SK-N-SH treated with all-trans-retinoic acid at 6 μM for 48 hours (cell line): Measurements from ENCODE around the gene EBF4.

Experiments
- ATAC-seq: fragments of 200-7000 bp; cut with Tn5 transposase; 3 replicates; pipeline ENCODE4 v1.9.1; 2020; ENCODE audit warnings: mild to moderate bottlenecking, moderate library complexity
- ARNTL ChIP-seq: fragments of 450-650 bp; formaldehyde crosslinking; IDR thresholded peaks from 2 replicates; pipeline ENCODE4 v1.5.0; 2020; ENCODE audit warnings: low read depth, mild to moderate bottlenecking, moderate library complexity, borderline replicate concordance
- BACH2 ChIP-seq: fragments of 250-450 bp; sonication (Bioruptor Pico); IDR thresholded peaks from 2 replicates; pipeline ENCODE4 v1.9.0; 2021; ENCODE audit warnings: mild to moderate bottlenecking, borderline replicate concordance
- CSDC2 ChIP-seq: fragments of 250-450 bp; sonication (Bioruptor Pico); IDR thresholded peaks from 2 replicates; pipeline ENCODE4 v1.5.0; 2020; ENCODE audit warnings: mild to moderate bottlenecking, moderate library complexity
- ESRRG ChIP-seq: fragments of 250-450 bp; sonication (Bioruptor Pico); IDR thresholded peaks from 2 replicates; pipeline ENCODE4 v1.6.1; 2021; ENCODE audit warnings: mild to moderate bottlenecking
- ISL1 ChIP-seq: fragments of 250-450 bp; sonication (Bioruptor Pico); IDR thresholded peaks from 2 replicates; pipeline ENCODE4 v2.1.2; 2022; ENCODE audit warnings: mild to moderate bottlenecking, moderate library complexity
- OSR1 ChIP-seq: fragments of 250-450 bp; sonication (Bioruptor Pico); IDR thresholded peaks from 2 replicates; pipeline ENCODE4 v1.8.0; 2022; ENCODE audit warnings: moderate library complexity, mild to moderate bottlenecking, inconsistent platforms
- PPARA ChIP-seq: fragments of 250-450 bp; sonication (Bioruptor Pico); IDR thresholded peaks from 2 replicates; pipeline ENCODE4 v1.5.0; 2020; ENCODE audit warnings: mild to moderate bottlenecking, borderline replicate concordance
- RARB ChIP-seq: fragments of 250-450 bp; sonication (Bioruptor Pico); IDR thresholded peaks from 2 replicates; pipeline ENCODE4 v1.8.0; 2021; ENCODE audit warnings: mild to moderate bottlenecking, moderate library complexity
- SNAI2 ChIP-seq: fragments of 250-450 bp; sonication (Bioruptor Pico); IDR thresholded peaks from 2 replicates; pipeline ENCODE4 v1.5.0; 2020; ENCODE audit warnings: mild to moderate bottlenecking, moderate library complexity
- TCF4 ChIP-seq: fragments of 250-450 bp; sonication (Bioruptor Pico); IDR thresholded peaks from 2 replicates; pipeline ENCODE4 v1.8.0; 2021; ENCODE audit warnings: mild to moderate bottlenecking, moderate library complexity, borderline replicate concordance
- TOX ChIP-seq: fragments of 250-450 bp; sonication (Bioruptor Pico); IDR thresholded peaks from 2 replicates; pipeline ENCODE4 v1.8.0; 2021; ENCODE audit warnings: mild to moderate bottlenecking, moderate library complexity, borderline replicate concordance
- ZC3H10 ChIP-seq: fragments of 250-450 bp; sonication (Bioruptor Pico); IDR thresholded peaks from 2 replicates; pipeline ENCODE4 v1.5.1; 2021; ENCODE audit warnings: mild to moderate bottlenecking, moderate library complexity
- ZFP3 ChIP-seq: fragments of 250-450 bp; sonication (Bioruptor Pico); IDR thresholded peaks from 2 replicates; pipeline ENCODE4 v1.5.0; 2020; ENCODE audit warnings: mild to moderate bottlenecking, moderate library complexity
- ZFP30 ChIP-seq: fragments of 450-650 bp; formaldehyde crosslinking; IDR thresholded peaks from 2 replicates; pipeline ENCODE4 v1.5.0; 2022; ENCODE audit warnings: mild to moderate bottlenecking, moderate library complexity
- ZNF565 ChIP-seq: fragments of 450-650 bp; formaldehyde crosslinking; conservative IDR thresholded peaks from 2 replicates; pipeline ENCODE4 v1.5.0; 2020; ENCODE audit warnings: low read depth, mild to moderate bottlenecking, moderate library complexity
- ZNF70 ChIP-seq: fragments of 450-650 bp; formaldehyde crosslinking; IDR thresholded peaks from 2 replicates; pipeline ENCODE4 v1.5.0; 2020; ENCODE audit warnings: mild to moderate bottlenecking, moderate library complexity
- ZNF8 ChIP-seq: fragments of 450-650 bp; formaldehyde crosslinking; IDR thresholded peaks from 2 replicates; pipeline ENCODE4 v1.5.0; 2020; ENCODE audit warnings: mild to moderate bottlenecking, moderate library complexity
- TF ChIP-seq, protein P1 (sequence below): fragments of 250-450 bp; sonication (Bioruptor Pico); IDR thresholded peaks from 2 replicates; pipeline ENCODE4 v1.5.1; 2021; ENCODE audit warnings: mild to moderate bottlenecking, moderate library complexity
- TF ChIP-seq, protein P2 (sequence below): fragments of 250-450 bp; sonication (Bioruptor Pico); IDR thresholded peaks from 2 replicates; pipeline ENCODE4 v1.5.1; 2020; ENCODE audit warnings: low read depth, mild to moderate bottlenecking, moderate library complexity
- TF ChIP-seq, protein P3 (sequence below): fragments of 250-450 bp; sonication (Bioruptor Pico); IDR thresholded peaks from 2 replicates; pipeline ENCODE4 v1.8.0; 2020; ENCODE audit warnings: mild to moderate bottlenecking, moderate library complexity, borderline replicate concordance
- TF ChIP-seq, protein P4 (sequence below): fragments of 250-450 bp; sonication (Bioruptor Pico); IDR thresholded peaks from 2 replicates; pipeline ENCODE4 v1.8.0; 2021; ENCODE audit warnings: low read depth, mild to moderate bottlenecking, moderate library complexity, borderline replicate concordance

The EBF4 gene

DNA sequence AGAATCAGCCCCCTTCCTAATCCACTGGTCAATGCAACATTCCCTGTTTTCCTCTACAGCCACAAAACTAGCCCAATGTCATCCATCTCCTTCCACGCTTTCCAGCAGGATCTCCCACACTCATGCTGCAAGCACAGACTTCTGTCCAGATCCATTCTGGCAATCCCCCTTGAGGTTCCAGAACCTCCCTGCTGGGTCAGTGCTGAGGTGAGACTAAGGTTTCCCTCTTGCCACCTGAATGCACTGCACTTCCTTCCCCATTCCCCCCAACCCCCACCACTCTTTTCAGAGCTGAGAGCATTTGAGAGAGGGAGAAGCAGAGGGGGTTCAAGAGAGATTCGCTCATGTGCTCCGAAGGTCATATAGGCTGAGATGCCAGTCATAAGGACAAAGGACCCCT, 43.9 kb downstream of the EBF4 start:
- TF ChIP-seq ISL1 (CRISPR knock-in tag) (no peak), PPARA (CRISPR knock-in tag) (no peak), ZFP3 (CRISPR knock-in tag) (no peak)
- TF ChIP-seq, protein P1, sequence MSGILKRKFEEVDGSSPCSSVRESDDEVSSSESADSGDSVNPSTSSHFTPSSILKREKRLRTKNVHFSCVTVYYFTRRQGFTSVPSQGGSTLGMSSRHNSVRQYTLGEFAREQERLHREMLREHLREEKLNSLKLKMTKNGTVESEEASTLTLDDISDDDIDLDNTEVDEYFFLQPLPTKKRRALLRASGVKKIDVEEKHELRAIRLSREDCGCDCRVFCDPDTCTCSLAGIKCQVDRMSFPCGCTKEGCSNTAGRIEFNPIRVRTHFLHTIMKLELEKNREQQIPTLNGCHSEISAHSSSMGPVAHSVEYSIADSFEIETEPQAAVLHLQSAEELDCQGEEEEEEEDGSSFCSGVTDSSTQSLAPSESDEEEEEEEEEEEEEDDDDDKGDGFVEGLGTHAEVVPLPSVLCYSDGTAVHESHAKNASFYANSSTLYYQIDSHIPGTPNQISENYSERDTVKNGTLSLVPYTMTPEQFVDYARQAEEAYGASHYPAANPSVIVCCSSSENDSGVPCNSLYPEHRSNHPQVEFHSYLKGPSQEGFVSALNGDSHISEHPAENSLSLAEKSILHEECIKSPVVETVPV (CRISPR knock-in tag) = no peak
- ATAC-seq = no peak

DNA sequence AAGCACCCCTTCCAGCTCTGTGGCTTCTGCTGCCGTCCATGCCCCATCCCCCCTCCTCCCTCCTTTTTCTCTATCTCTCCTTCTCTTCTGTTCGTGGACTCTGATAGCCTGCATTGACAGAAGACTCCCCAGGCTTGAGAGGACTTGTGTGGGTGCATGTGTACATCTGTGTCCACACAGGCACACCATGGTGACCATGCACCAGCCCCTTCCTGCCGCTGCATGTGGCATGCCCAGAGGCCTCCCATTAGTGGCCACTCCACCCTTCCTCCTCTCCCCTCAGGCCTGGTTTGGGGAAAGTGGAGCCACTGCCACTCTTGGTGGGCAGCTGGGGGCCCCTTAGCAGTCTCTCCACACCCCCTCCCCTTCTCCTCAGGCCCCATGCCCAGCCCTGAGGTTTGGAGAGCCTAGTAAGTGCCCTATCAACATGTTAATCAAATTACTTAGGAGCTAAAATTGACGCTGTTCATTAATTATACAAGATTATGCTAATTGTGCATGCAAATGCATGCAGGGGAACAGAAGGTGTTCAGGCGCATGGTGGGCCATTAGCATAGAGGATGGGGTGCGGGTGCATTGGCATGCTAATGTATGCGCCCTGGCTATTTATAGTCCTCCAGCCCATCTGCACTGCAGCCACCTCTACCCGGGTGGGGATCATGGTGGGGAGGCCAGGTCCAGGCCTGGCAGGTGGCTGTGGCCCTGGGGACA, 45.9 kb downstream of the EBF4 start:
- TF ChIP-seq OSR1 = no peak
- TF ChIP-seq ZFP3 (CRISPR knock-in tag) = no peak
- TF ChIP-seq SNAI2 (CRISPR knock-in tag) = no peak
- TF ChIP-seq, protein P2, sequence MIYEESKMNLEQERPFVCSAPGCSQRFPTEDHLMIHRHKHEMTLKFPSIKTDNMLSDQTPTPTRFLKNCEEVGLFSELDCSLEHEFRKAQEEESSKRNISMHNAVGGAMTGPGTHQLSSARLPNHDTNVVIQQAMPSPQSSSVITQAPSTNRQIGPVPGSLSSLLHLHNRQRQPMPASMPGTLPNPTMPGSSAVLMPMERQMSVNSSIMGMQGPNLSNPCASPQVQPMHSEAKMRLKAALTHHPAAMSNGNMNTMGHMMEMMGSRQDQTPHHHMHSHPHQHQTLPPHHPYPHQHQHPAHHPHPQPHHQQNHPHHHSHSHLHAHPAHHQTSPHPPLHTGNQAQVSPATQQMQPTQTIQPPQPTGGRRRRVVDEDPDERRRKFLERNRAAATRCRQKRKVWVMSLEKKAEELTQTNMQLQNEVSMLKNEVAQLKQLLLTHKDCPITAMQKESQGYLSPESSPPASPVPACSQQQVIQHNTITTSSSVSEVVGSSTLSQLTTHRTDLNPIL (CRISPR knock-in tag) = no peak
- TF ChIP-seq, protein P3, sequence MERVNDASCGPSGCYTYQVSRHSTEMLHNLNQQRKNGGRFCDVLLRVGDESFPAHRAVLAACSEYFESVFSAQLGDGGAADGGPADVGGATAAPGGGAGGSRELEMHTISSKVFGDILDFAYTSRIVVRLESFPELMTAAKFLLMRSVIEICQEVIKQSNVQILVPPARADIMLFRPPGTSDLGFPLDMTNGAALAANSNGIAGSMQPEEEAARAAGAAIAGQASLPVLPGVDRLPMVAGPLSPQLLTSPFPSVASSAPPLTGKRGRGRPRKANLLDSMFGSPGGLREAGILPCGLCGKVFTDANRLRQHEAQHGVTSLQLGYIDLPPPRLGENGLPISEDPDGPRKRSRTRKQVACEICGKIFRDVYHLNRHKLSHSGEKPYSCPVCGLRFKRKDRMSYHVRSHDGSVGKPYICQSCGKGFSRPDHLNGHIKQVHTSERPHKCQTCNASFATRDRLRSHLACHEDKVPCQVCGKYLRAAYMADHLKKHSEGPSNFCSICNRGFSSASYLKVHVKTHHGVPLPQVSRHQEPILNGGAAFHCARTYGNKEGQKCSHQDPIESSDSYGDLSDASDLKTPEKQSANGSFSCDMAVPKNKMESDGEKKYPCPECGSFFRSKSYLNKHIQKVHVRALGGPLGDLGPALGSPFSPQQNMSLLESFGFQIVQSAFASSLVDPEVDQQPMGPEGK = no peak
- no peak for TF ChIP-seq ARNTL
- TF ChIP-seq ESRRG (CRISPR knock-in tag) = no peak
- TF ChIP-seq CSDC2 (CRISPR knock-in tag) = no peak
- TF ChIP-seq ZNF70 = no peak
- TF ChIP-seq ZNF565 (CRISPR knock-in tag) = no peak
- TF ChIP-seq ISL1 (CRISPR knock-in tag) = no peak
- no peak for TF ChIP-seq BACH2 (CRISPR knock-in tag)
- TF ChIP-seq ZC3H10 (CRISPR knock-in tag) = no peak
- TF ChIP-seq, protein P4, sequence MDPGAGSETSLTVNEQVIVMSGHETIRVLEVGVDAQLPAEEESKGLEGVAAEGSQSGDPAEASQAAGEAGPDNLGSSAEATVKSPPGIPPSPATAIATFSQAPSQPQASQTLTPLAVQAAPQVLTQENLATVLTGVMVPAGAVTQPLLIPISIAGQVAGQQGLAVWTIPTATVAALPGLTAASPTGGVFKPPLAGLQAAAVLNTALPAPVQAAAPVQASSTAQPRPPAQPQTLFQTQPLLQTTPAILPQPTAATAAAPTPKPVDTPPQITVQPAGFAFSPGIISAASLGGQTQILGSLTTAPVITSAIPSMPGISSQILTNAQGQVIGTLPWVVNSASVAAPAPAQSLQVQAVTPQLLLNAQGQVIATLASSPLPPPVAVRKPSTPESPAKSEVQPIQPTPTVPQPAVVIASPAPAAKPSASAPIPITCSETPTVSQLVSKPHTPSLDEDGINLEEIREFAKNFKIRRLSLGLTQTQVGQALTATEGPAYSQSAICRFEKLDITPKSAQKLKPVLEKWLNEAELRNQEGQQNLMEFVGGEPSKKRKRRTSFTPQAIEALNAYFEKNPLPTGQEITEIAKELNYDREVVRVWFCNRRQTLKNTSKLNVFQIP = no peak
- TF ChIP-seq TCF4 (CRISPR knock-in tag) = no peak
- TF ChIP-seq TOX = no peak
- TF ChIP-seq ZNF8 = no peak
- no peak for TF ChIP-seq RARB (CRISPR knock-in tag)
- no peak for TF ChIP-seq PPARA (CRISPR knock-in tag)
- TF ChIP-seq, protein P1 (CRISPR knock-in tag) = no peak
- ATAC-seq = no peak

DNA sequence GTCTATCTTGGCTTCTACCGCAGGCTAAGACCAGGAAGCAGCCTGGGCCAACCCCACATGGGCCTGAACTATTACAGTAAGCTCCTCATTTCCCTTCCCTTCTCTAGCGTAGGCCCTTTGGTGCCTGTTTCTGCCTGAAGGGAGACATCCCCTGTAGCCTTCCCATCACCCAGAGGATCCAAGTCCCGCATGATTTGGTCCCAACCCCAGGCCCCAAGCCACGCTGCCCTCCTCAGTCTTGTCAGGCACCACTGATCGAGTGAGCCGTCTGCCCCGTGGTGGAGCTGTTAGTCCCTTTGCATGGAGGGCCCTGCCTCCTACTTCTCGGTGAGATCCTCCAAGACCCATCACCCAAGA, 46.4 kb downstream of the EBF4 start:
- no peak for ATAC-seq
- TF ChIP-seq ZFP3 (CRISPR knock-in tag) (no peak), ARNTL (no peak), ZNF8 (no peak), PPARA (CRISPR knock-in tag) (no peak), RARB (CRISPR knock-in tag) (no peak), ZC3H10 (CRISPR knock-in tag) (no peak), SNAI2 (CRISPR knock-in tag) (no peak), CSDC2 (CRISPR knock-in tag) (no peak), TOX (no peak), ZFP30 (CRISPR knock-in tag) (no peak)
- TF ChIP-seq, protein P4 = no peak
- TF ChIP-seq, protein P2 (CRISPR knock-in tag) = no peak
- TF ChIP-seq, all 23 proteins: peak for 0
